UCSD-AML1 (cell line): ENCODE measurements around the gene STOML1.

Experiments
- DNase-seq: peaks from one replicate; lab custom pipeline; 2025; ENCODE audit not compliant: unreplicated experiment; lab: John Stamatoyannopoulos, UW

Gene STOML1, protein sequence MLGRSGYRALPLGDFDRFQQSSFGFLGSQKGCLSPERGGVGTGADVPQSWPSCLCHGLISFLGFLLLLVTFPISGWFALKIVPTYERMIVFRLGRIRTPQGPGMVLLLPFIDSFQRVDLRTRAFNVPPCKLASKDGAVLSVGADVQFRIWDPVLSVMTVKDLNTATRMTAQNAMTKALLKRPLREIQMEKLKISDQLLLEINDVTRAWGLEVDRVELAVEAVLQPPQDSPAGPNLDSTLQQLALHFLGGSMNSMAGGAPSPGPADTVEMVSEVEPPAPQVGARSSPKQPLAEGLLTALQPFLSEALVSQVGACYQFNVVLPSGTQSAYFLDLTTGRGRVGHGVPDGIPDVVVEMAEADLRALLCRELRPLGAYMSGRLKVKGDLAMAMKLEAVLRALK

GRCh38 chr15:73991726-73992593 lies at the start of gene STOML1:
TSS of gene STOML1 (minus strand) at chr15:73992295. CDS start at chr15:73992223, 72 bp downstream.
- peak; percentile 97 for DNase-seq

DNA sequence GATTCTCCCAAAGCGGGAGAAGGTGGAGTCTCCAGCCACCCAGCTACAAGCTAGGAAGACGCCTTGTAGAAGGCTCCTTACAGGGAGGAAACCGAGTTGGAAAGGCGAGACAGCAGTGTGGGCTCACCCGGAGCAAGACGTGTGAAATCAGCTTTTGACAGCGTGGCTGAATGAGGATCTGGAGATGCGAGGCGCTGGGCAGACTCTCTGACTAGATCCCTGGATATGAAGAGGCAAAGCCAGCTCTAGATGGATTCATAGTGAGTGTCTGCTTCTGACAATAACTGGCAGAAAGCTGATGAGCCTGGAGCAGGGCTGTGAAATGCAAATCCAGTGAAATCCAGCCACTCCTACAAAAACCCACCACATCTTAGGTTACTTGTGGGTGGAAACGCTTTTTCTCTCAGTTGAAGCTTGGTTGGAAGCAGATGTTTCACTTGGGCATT lies 49.2 kb upstream of the STOML1 start:
- no peak for DNase-seq

GRCh38 chr15:74040109-74040850 lies 48.2 kb upstream of the STOML1 start:
- DNase-seq: no peak

DNA sequence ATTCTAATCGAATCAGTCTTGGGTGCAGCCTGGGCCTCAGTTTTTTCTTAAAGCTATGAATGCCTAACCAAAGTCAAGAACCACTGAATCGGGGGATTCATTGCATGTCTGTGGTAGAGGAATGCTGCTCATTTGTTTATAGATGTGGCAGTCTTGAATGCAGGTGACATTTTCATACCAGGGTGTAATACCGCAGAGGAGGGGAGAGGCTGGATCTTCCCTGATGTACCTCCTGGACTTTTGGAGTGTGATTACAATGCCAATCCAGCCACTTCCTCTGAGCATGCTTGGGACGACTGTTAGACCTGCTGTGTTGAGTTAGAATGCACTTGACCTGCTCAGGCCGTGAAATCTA lies 47.5 kb upstream of the STOML1 start:
- DNase-seq: no peak

DNA sequence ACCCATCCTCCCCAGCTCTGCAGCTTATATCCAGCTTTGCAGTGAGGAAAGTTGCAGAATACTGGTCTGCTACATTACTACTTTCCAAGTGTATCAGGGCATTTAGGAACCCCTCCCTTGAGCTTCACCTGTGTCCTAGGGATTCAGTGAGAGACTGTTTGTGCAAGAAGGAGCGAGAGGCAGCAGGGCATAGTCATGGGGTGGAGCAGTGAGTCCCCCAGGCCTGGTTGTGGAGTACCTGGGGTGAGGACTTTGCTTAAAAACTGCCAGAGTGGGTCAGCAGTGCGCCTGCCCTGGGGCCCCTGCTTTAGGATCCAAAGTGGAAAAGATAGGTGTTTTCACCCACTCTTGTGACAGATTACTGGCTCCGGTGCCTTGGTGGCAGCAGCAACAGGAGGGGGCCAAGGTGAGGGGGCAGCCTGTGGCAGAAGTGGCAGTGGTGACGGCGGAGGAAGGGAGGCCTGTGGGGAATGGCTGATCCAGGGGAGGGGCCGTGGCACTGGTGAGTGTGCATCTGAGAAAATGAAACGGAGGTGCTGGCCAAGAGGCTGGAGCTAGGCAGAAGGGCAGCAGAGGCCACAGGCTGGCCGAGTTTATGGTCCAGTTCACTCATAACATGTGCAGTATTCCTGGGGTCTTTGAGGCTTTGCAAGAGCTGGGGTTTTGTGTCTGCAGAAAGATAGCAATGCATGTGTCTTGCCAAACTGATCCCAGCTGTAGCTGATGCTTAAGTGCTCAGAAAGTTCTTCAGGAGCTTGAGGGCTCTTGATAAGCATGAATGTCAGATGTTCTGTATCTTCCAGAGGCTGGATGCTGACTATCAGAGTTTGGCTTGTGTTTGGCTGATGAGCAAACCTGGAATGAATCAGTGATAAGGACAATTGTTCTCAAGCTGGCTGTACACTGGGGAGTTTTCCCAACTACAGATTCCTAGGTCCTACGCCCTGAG lies 46.9 kb upstream of the STOML1 start:
- DNase-seq: no peak

DNA sequence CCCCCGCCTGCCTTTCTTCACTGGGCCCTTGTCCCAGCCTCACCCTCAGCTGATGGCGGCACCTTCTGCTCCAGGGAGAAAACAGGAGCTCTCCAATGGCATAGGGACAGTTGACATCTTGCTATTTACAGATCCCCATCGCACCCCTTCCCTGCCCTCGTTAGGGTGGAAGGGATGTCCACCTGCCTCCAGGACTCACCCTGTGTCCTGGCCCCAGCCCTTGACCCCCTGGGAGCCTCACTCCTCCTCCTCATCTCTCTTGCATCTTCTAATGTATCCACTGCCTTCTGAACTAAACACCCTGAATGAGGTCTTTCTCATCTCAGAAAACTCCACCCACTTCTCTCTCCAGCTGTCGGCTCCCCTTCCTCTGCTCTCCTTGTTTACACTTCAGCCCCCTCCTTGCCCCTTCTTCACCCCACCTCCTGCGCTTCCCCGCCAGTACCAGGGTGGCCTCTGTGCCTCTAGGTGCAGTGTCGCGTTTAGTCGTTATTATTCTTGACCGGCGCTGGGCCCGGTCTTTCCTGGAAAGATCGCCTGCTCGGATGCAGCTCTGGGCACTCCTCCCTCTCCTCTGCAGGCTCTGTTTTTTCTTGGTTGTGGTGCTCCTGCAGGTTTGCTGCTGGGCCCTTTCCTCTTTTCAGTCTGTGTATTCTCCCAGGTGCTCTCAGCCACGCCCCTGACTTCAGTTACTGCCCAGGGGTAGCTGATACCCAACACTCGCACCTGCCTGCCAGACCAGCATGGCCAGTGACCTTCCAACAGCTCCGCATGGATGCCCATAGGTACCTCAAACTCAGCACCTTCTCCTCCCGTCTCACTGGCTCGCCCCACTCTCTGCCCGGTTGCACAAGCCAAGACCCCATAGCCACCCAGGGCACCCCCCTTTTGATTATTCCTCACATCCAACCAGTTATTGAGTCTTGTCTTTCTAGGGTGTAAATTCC lies 45.3 kb upstream of the STOML1 start:
- DNase-seq: no peak

- peak; percentile 35 for DNase-seq
These were observed 44.4 kb upstream of the STOML1 start for GRCh38 chr15:74036271-74037170.

DNA sequence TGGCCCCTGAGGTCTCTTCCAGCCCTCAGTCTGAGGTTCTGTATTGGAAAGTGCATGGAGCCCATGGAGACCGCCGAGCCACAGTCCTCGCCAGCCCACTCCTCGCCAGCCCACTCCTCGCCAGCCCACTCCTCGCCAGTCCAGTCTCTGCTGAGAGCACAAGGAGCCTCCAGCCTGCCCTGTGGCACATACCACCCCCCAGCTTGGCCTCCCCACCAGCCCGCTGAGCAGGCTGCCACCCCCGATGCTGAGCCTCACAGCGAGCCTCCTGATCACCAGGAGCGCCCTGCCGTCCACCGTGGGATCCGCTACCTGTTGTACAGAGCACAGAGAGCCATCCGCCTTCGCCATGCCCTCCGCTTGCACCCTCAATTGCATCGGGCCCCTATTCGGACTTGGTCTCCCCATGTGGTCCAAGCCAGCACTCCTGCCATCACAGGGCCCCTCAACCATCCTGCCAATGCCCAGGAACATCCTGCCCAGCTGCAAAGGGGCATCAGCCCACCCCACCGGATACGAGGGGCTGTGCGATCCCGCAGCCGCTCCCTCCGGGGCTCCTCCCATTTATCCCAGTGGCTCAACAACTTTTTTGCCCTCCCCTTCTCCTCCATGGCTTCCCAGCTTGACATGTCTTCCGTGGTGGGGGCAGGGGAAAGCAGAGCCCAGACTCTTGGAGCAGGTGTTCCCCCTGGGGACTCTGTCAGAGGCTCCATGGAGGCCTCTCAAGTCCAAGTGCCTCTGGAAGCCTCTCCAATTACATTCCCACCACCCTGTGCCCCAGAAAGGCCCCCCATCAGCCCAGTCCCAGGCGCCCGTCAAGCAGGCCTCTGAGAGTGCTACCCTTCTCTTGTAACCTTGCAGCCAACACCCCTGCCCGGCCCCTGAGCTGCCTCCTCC lies 43.3 kb upstream of the STOML1 start:
- no peak for DNase-seq

DNA sequence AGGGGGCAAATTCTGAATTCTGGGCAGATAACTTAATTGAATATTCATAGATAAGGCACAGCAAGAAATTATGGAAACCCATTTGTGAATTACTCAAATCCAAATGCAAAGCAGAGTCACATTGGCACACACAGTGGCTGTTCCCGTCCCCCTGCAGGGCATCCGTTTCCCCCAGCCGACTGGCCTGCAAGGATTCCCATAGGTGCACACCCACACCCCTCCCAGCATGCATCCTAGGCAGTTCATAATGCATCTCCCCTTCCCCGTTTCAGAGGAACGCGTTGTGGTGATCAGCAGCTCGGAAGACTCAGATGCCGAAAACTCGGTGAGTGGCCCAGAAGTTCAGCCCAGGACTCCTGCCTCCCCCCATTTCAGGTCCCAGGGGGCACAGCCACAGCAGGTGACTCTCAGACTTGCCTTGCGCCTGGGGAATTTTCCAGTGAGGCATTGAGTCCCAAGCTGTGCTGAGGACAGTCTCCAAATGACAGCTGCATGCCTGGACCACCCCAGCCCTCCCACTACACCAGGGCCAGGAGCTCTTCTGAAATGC lies 42.2 kb upstream of the STOML1 start:
- DNase-seq: no peak

GRCh38 chr15:74032606-74033561 lies 40.8 kb upstream of the STOML1 start:
- peak; percentile 30 for DNase-seq

- DNase-seq: no peak
These were observed 40.0 kb upstream of the STOML1 start for GRCh38 chr15:74032046-74032445.

- DNase-seq: no peak
These were observed 36.6 kb upstream of the STOML1 start for GRCh38 chr15:74028646-74029045.

DNA sequence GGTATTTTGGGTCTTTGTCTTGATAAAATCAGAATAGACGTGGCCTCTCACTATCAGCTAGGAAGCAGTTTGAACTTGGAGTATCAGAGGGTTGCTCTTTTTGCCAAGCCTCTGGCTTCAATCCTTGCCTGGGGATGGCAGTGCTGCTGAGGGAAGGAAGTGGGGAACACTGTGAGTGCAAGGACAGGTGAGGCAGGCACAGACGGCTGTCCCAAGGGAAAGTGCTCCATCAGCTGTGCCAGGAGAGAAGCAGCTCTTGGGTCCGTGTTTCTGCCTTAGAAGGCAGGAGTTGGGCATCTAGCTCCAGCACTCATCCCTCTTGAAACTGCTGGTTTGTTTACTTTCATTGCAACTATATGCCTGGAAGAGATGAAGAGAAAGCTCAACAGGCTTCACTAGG lies 35.6 kb upstream of the STOML1 start:
- no peak for DNase-seq

GRCh38 chr15:74025436-74025835 lies 33.3 kb upstream of the STOML1 start:
- no peak for DNase-seq

GRCh38 chr15:74024687-74025086 lies 32.6 kb upstream of the STOML1 start:
- no peak for DNase-seq
